Gastroesophageal sphincter (tissue), 3 donors: Measurements from ENCODE around the gene C1orf122.

Experiments used
- CTCF ChIP-seq, 4 experiments: fragments of 200-600 bp in 2 of 4; fragments of 450-650 bp in 2 of 4; sonication (generic) in 1 of 4; IDR thresholded peaks; one replicate each; pipeline ENCODE4 v1.5.1; 2017 to 2019; ENCODE audit warnings: antibody characterized with exemption in 4 of 4, mild to moderate bottlenecking in 2 of 4, moderate library complexity in 2 of 4
- POLR2A ChIP-seq, 2 donors: fragments of 450-650 bp; IDR thresholded peaks; one replicate each; pipeline ENCODE4 v1.6.1; 2017; ENCODE audit warnings: antibody characterized with exemption in 2 of 2, mild to moderate bottlenecking in 2 of 2, moderate library complexity in 1 of 2
- POLR2AphosphoS5 ChIP-seq: sonication (generic); formaldehyde crosslinking; IDR thresholded peaks from one replicate; pipeline ENCODE4 v1.6.1; 2017; ENCODE audit warnings: antibody characterized with exemption

GRCh38 chr1:37851782-37852210, 44.2 kb downstream of the C1orf122 start:
- TF ChIP-seq POLR2A (IDR thresholded peaks at IDR 0.05) (no peak), CTCF (IDR thresholded peaks at IDR 0.05) (no peak), POLR2AphosphoS5 (no peak)
